GM19025 (cell line): ENCODE results near the gene CYB5A.

Experiments
- ATAC-seq: cut with Tn5 transposase; IDR thresholded peaks from one replicate; pipeline ENCODE4 v1.9.1; 2021; ENCODE audit warnings: mild to moderate bottlenecking, low read depth, moderate library complexity; ENCODE audit not compliant: unreplicated experiment

The CYB5A gene

GRCh38 chr18:74278983-74279382 is 12.8 kb downstream of the CYB5A start:
- no peak for ATAC-seq

- ATAC-seq, result no peak
Measured at GRCh38 chr18:74278058-74278457, 13.7 kb downstream of the CYB5A start.

GRCh38 chr18:74277296-74277695 is 14.5 kb downstream of the CYB5A start:
- ATAC-seq, result no peak

GRCh38 chr18:74276609-74277008 is 15.2 kb downstream of the CYB5A start:
- no peak for ATAC-seq

- ATAC-seq, result no peak
Measured at GRCh38 chr18:74275736-74276135, 16.0 kb downstream of the CYB5A start.

- ATAC-seq, result no peak
Measured at GRCh38 chr18:74274700-74275099, 17.1 kb downstream of the CYB5A start.

- ATAC-seq, result no peak
Measured at GRCh38 chr18:74273394-74273793, 18.4 kb downstream of the CYB5A start.

- ATAC-seq, result no peak
Measured at GRCh38 chr18:74271635-74272034, 20.1 kb downstream of the CYB5A start.

- no peak for ATAC-seq
Measured at GRCh38 chr18:74268933-74269620, 22.7 kb downstream of the CYB5A start.

- ATAC-seq, result no peak
Measured at GRCh38 chr18:74268175-74268574, 23.6 kb downstream of the CYB5A start.

- ATAC-seq, result no peak
Measured at GRCh38 chr18:74266161-74266560, 25.6 kb downstream of the CYB5A start.

GRCh38 chr18:74265546-74266098 is 26.1 kb downstream of the CYB5A start:
- no peak for ATAC-seq

- peak; percentile 99 for ATAC-seq
Measured at GRCh38 chr18:74264303-74265020, 27.3 kb downstream of the CYB5A start.

GRCh38 chr18:74261053-74261713 is 30.6 kb downstream of the CYB5A start:
- no peak for ATAC-seq

- ATAC-seq, result no peak
Measured at GRCh38 chr18:74259347-74259746, 32.4 kb downstream of the CYB5A start.

GRCh38 chr18:74257083-74257482 is 34.7 kb downstream of the CYB5A start:
- ATAC-seq, result no peak

- ATAC-seq, result no peak
Measured at GRCh38 chr18:74256190-74256589, 35.6 kb downstream of the CYB5A start.

- no peak for ATAC-seq
Measured at GRCh38 chr18:74255131-74255616, 36.6 kb downstream of the CYB5A start.

- ATAC-seq, result no peak
Measured at GRCh38 chr18:74252039-74252395, 39.7 kb downstream of the CYB5A start.

GRCh38 chr18:74251297-74252038 is 40.3 kb downstream of the CYB5A start:
- ATAC-seq, result no peak

- no peak for ATAC-seq
Measured at GRCh38 chr18:74250131-74250530, 41.6 kb downstream of the CYB5A start.
